Measurements from ENCODE around the gene EBF3. TPM values are rescaled to one million over a fixed set of nuclear protein-coding genes. Genes with fewer than 3 reads are reported as not detected.

The EBF3 gene
- total RNA-seq, 6 experiments from 2014 or later: 0.12 TPM; not detected in 5

DNA sequence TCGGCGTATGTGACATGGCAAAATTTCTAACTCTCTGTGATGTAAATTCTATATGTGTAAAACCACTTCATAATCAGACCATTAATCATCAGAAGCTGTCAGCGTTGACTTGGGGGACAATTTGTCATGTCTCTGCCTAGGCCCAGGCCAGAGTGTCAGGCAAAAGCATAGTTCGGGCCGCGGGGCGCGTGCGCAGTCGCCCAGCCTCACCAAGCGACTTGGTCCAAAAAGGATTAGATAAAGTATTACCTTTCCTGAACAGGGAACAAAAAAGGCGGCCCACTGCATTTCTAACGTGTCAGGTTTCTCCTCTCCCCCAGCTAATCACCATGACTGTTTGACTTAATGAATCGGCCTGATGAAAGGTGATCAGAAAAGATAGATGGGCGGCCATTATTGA, 114.2 kb downstream of the EBF3 start:
- H3K4me3 ChIP-seq: no peak overlapping the region
- no peak for TF ChIP-seq POLR2A (IDR thresholded peaks at IDR 0.05)
- TF ChIP-seq, protein P1, sequence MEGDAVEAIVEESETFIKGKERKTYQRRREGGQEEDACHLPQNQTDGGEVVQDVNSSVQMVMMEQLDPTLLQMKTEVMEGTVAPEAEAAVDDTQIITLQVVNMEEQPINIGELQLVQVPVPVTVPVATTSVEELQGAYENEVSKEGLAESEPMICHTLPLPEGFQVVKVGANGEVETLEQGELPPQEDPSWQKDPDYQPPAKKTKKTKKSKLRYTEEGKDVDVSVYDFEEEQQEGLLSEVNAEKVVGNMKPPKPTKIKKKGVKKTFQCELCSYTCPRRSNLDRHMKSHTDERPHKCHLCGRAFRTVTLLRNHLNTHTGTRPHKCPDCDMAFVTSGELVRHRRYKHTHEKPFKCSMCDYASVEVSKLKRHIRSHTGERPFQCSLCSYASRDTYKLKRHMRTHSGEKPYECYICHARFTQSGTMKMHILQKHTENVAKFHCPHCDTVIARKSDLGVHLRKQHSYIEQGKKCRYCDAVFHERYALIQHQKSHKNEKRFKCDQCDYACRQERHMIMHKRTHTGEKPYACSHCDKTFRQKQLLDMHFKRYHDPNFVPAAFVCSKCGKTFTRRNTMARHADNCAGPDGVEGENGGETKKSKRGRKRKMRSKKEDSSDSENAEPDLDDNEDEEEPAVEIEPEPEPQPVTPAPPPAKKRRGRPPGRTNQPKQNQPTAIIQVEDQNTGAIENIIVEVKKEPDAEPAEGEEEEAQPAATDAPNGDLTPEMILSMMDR (IDR thresholded peaks at IDR 0.05): no peak
- H3K9me3 ChIP-seq: no peaks in the 10 kb centered on the region
- no peaks in the 10 kb centered on the region for H3K36me3 ChIP-seq
- no peak overlapping the region for H3K27ac ChIP-seq
- ATAC-seq: no peak
- H3K4me1 ChIP-seq: peaks cover 0 to 11% (median 4%) of the 10 kb centered on the region in 4 donors
- no peak for DNase-seq
- 92% methylated on average over 15 of the region's 15 CpGs for WGBS (ENCODE audit: insufficient coverage, low coverage, low lambda C conversion rate, missing lambda C conversion rate)
- H3K27me3 ChIP-seq: no peaks in the 10 kb centered on the region
- intact Hi-C loops (cut with DNase I): no loop called here

DNA sequence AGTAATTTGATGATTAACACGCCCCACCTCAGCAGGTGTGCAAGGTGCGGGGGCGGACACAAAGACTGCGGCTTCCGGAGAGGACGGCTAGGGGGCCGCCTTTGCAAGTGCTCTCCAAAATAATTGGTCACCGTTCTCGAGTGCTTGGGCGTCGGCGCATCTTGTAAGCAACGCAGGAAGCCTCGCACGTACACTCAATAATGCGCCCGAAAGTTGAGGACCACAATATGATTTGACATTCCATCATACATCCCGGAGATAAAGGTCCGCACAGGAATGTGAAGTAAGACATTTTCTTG, 114.7 kb downstream of the EBF3 start:
- intact Hi-C loops (cut with DNase I): no loop called here

DNA sequence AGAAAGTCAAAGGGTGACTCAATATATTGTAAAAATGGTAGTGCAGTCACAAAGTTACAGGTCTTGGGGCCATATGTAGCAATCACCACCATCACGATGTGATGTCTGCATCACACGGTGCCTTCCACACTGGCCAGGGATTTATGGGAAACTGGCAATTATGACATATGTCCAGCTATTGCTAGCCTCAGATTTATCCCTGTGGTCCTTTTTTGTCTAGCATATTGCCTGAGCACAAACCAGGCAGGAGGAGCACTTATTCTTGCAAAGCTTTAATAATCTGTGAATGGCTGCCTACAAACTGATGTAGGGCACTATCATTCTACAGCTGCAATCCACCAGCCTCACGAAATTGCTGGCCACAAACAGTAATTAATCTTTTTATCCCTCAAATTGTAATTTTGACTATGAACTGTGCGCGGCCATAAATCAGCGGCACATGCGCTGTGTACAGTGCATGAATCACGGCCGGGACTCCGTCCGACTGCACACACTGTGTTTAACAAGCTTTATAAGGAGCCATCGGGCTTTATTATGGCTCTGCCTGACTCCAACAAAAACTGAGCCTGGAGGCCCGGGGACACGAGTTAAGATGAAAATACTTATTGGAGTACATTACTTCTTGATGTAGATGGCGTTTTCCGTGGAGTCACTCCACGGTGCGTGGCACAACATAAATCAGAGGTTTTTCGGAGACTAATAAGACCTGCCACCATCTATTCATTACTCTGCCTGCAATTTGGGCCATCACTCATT, 115.2 kb downstream of the EBF3 start:
- intact Hi-C loops (cut with DNase I): no loop called here
- Histone ChIP-seq H3K9me3 (no peaks in the 10 kb centered on the region), H3K36me3 (no peaks in the 10 kb centered on the region), H3K4me3 (no peak overlapping the region), H3K27me3 (no peaks in the 10 kb centered on the region), H3K4me1 (peaks cover 0 to 10% (median 4%) of the 10 kb centered on the region in 4 donors), H3K27ac (no peak overlapping the region)
- TF ChIP-seq, protein P1 (IDR thresholded peaks at IDR 0.05): no peak
- no peak for TF ChIP-seq POLR2A (IDR thresholded peaks at IDR 0.05)
- DNase-seq: no peak
- 90% methylated on average over 13 of the region's 19 CpGs for WGBS (ENCODE audit: insufficient coverage, low coverage, low lambda C conversion rate, missing lambda C conversion rate)
- ATAC-seq: no peak

More for the DNA sequence above, 114.7 kb downstream of the EBF3 start:
- WGBS (ENCODE audit: insufficient coverage, low coverage, low lambda C conversion rate, missing lambda C conversion rate): 89% methylated on average over 12 of the region's 19 CpGs
- no peaks in the 10 kb centered on the region for H3K36me3 ChIP-seq
- no peak for ATAC-seq
- no peak overlapping the region for H3K27ac ChIP-seq
- no peak for DNase-seq
- H3K4me1 ChIP-seq: peaks cover 0 to 11% (median 4%) of the 10 kb centered on the region in 4 donors
- H3K27me3 ChIP-seq: no peaks in the 10 kb centered on the region
- TF ChIP-seq, protein P1 (IDR thresholded peaks at IDR 0.05): no peak
- TF ChIP-seq POLR2A (IDR thresholded peaks at IDR 0.05): no peak
- H3K9me3 ChIP-seq: no peaks in the 10 kb centered on the region
- H3K4me3 ChIP-seq: no peak overlapping the region

DNA sequence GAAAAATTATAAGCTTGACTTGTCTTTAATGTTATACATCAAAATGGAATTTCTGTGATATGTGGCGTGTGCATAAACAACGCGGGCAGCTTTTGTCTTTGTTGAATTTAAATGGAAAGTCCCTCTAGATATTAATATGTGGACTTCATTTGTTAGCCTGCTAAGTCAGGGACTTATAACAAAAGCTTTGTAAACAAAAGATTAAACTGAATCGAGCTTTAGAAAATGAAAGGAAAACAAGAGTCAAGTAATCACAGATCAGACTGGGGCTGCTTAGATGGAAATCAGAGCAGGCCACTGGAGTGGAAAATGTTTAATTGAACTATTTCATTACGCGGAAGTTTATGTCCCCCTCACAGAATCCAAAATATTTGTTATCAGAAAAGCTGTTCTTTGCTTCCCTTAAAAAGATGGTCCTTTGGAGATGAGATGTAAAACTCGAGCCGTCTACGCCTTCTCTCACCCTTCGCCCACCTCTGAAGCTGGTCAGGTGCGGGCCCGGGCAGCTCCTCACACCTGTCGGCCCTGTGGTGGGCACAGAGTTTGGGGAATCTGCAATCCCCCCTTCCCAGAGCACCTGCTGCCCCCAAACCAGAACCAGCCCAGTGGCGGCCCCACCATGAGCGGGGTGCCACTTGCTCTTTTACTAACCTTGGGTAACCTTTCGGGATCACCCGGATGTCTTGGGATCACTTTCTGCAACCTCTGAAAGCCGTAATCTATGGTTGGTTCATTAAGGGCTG, 116.2 kb downstream of the EBF3 start:
- ATAC-seq: no peak
- no peaks in the 10 kb centered on the region for H3K27me3 ChIP-seq
- H3K36me3 ChIP-seq: no peaks in the 10 kb centered on the region
- peaks cover 0 to under 1% (median 0%) of the 10 kb centered on the region in 4 donors for H3K4me1 ChIP-seq
- H3K27ac ChIP-seq: no peak overlapping the region
- no peaks in the 10 kb centered on the region for H3K9me3 ChIP-seq
- WGBS (ENCODE audit: insufficient coverage, low coverage, low lambda C conversion rate, missing lambda C conversion rate): 77% methylated on average over 12 of the region's 18 CpGs
- intact Hi-C loops (cut with DNase I): no loop called here
- no peak overlapping the region for H3K4me3 ChIP-seq
- TF ChIP-seq, protein P1 (IDR thresholded peaks at IDR 0.05): no peak
- no peak for TF ChIP-seq POLR2A (IDR thresholded peaks at IDR 0.05)
- DNase-seq: no peak
